AG04449 (cell line): ENCODE measurements around the gene POLE4.

ENCODE experiments used
- CTCF ChIA-PET: fragments of 350-600 bp; formaldehyde crosslinking; extraction: SDS; loops from one replicate; lab custom pipeline; 2021; ENCODE audit warnings: antibody characterized with exemption; lab: Yijun Ruan, JAX
- POLR2A ChIA-PET: fragments of 400-600, 350-600 bp; formaldehyde crosslinking; extraction: SDS; loops from one replicate; lab custom pipeline; 2020; ENCODE audit warnings: antibody characterized with exemption, inconsistent platforms; lab: Yijun Ruan, JAX
- DNase-seq: peaks from one replicate; pipeline ENCODE4 v3.0.0-alpha.2; 2010; ENCODE audit warnings: low read depth, low spot score
- H3K4me3 ChIP-seq: 2 replicates; pipeline ENCODE4 v1.5.1; 2011; ENCODE audit warnings: low read depth, mild to moderate bottlenecking, control low read depth, low read length
- TF ChIP-seq, protein P1 (sequence below): IDR thresholded peaks from one replicate; pipeline ENCODE4 v1.5.1; 2011; ENCODE audit warnings: mild to moderate bottlenecking, moderate library complexity, low read length, control low read depth, inconsistent platforms; ENCODE audit not compliant: insufficient read depth; ENCODE audit errors: missing control alignments

POLE4 gene

DNA sequence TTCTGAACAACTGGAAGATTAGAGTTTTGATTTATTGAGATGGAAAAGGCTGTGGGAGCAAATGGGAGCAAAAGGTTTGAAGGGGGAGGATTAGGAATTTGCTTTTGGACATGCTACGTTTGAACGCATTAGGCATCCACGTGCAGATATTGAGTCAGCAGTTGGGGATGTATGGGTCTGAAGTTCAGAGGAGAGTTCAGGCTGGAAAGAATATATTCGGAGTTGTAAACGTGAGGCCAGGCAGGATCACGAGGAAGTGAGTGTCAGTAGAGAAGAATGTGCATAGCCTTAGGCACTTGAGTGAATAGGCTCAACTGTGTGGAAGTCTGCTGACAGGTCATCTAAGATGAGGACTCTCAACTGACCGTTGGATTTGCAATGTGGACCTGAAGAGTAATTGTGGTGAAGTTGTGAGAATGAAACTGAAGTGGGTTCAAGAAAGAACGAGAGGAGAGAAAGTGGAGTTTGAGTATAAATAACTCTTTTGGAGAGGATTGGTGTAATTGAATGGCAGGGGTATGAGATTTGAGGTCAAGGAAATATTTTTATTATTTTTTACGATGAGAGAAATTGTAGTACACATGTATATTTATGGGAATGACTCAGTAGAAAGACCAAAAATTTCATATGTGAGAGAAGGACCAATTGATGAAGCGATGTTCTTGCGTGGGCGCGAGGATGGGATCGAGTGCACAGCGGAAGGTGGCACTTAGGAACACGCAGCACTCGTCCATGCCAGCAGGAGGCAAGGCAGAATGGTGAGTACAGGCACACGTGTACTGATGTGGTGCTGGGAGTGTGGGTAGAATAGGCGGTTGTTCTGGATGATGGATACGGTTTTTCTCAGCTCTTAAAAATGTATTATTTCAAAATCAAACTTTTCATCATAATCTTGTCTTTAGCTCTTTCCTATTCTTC is 40.5 kb upstream of the POLE4 start:
- TF ChIP-seq, protein P1, sequence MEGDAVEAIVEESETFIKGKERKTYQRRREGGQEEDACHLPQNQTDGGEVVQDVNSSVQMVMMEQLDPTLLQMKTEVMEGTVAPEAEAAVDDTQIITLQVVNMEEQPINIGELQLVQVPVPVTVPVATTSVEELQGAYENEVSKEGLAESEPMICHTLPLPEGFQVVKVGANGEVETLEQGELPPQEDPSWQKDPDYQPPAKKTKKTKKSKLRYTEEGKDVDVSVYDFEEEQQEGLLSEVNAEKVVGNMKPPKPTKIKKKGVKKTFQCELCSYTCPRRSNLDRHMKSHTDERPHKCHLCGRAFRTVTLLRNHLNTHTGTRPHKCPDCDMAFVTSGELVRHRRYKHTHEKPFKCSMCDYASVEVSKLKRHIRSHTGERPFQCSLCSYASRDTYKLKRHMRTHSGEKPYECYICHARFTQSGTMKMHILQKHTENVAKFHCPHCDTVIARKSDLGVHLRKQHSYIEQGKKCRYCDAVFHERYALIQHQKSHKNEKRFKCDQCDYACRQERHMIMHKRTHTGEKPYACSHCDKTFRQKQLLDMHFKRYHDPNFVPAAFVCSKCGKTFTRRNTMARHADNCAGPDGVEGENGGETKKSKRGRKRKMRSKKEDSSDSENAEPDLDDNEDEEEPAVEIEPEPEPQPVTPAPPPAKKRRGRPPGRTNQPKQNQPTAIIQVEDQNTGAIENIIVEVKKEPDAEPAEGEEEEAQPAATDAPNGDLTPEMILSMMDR = no peak
- ChIA-PET CTCF (interaction anchor here (0.8 to 2.4 kb wide), 21 partner anchors 9 to 488 kb away, joined by 3 to 13 read pairs (median 5); no protein-coding TSS in a partner anchor), POLR2A (no interaction called here)
- DNase-seq = peak; percentile 76
- H3K4me3 ChIP-seq = no peak overlapping the region

DNA sequence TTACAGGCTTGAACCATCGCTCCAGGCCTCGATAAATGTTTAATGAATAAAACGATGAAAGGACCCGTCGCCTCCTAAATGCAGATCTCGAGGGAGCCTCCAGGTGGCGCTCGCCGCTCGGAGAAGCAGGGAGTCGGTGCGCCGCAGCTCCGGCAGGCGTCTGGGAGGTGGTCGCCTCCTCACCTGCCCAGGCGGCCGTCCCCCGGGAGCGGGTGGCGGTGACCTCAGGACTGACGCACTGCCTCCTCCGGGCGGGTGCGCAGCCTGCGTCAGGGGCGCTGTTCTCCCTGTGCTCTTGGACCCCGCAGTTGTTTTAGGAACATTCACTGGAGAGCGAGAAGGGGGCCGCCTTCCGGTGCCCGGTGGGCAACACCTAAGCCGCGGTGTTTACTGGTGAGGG is 38.6 kb upstream of the POLE4 start:
- TF ChIP-seq, protein P1 = peak; percentile 86
- DNase-seq = no peak
- peak overlapping the region; percentile 57 for H3K4me3 ChIP-seq
- POLR2A ChIA-PET = no interaction called here
- CTCF ChIA-PET = interaction anchor here (0.7 to 2.8 kb wide), 29 partner anchors 9 to 485 kb away, joined by 3 to 20 read pairs (median 5); partner anchors contain the start of gene TACR1

DNA sequence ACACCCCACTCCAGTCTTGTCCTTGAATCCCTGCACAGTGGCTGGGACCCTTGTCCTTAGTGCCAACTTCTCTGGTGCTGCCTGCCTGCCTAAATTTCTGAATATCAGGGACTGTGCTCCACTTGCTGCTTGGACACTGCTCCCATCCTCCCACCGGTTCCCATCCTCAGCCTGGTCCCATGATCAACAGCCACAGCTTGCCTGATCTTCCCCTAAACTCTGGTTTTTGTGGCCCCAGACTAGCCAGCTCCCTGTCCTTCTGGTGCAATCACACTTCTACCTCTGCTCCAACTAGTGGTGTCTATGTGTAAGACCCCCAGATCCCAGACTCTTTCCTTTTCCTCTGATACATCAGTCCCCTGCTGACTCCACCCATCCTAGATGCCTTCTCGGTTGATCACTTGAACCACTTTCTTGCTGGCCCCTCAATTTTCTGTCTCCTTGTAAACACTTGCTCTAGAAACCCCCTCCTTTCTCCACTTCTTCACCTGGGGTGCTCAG is 37.2 kb upstream of the POLE4 start:
- no peak for DNase-seq
- no peak overlapping the region for H3K4me3 ChIP-seq
- ChIA-PET CTCF (interaction anchor here (1.2 to 2.8 kb wide), 8 partner anchors 11 to 278 kb away, joined by 3 to 20 read pairs (median 4); partner anchors contain the start of gene TACR1), POLR2A (no interaction called here)
- TF ChIP-seq, protein P1 = no peak

DNA sequence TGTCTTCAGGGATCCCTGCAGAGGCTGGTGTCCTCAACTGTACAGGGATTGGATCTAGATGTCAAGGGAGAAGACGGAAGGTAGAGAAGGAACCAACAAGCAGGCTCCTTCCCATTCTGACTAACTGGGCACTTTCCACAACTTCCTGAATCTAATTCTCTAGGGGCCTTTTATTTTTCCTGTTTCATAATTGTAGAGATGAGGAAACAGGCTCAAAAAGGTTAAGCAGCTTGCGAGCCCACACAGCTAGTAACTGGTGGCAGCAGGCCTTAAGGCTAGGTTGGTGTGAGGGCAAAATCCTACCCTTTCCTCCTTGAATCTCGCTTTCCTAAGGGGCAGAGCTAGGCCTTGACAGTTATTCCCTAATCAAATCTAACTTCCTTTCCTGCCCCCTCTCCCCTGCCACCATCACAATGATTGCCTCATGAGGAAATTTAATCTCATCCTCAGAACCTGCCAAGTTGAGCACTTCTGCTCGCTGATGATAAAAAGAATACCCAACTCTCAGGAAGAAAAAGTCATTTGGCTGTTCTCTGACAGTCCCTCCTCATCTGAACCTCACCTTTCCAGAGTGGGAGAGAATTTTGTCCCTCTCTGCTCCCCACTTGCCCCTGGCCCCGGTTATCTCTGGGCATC is 35.7 kb upstream of the POLE4 start:
- TF ChIP-seq, protein P1 = no peak
- no peak for DNase-seq
- ChIA-PET POLR2A (no interaction called here), CTCF (interaction anchor here (0.7 to 1.7 kb wide), 2 partner anchors 13 to 29 kb away, joined by 3 to 5 read pairs; no protein-coding TSS in a partner anchor)
- H3K4me3 ChIP-seq = no peak overlapping the region

DNA sequence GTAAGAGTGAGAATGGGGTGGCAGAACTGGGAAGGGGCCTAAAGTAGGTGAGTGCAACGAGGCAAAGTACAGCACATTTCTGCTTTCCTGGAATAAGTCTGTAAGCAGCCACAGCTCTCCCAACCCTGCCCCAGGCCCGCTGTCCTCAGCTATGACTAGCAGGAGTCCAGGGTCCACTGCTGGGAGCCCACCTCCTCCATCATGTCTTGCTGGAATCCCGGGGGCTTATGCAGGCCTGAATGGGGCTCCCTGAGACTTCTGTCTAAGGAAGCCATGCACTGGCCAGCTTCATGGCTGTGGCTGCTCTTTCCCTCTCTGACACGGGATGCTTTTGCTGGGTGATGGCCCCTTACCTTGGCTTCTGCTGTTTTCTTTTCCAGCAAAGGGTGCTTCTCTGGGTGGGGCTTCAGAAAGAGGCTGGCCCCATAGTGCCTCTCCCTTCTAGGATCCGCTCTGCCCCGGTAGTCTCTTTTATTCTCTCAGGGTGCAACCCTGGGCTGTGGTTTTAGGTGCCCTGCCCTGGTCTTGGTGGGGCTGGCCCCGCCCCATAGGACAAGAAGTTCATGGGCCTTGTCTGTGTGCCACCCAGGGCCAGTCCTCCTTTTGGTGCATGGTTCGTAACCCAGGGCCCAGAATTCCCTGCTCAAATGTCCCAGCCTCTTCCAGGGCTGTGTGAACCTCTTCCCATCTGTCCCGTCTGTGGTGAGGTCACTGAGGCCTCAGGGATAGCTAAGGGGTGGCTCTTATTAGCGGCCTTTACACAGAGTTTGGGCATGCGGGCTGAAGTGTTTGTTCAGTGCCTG is 33.8 kb upstream of the POLE4 start:
- no peak overlapping the region for H3K4me3 ChIP-seq
- ChIA-PET CTCF (interaction anchor here (0.7 to 1.3 kb wide), 2 partner anchors 12 to 29 kb away, joined by 3 read pairs; no protein-coding TSS in a partner anchor), POLR2A (no interaction called here)
- no peak for DNase-seq
- TF ChIP-seq, protein P1 = no peak
